HG03045 (cell line): ENCODE data around the gene PRIMPOL.
"Not testable (repeated sequence)": the region's sequence is repeated elsewhere in the genome, so short reads cannot be mapped to it uniquely, and the experiment has no call there.

Experiments used
- ATAC-seq: cut with Tn5 transposase; IDR thresholded peaks from one replicate; pipeline ENCODE4 v1.9.1; 2021; ENCODE audit warnings: mild to moderate bottlenecking, moderate library complexity; ENCODE audit not compliant: unreplicated experiment

The PRIMPOL gene

DNA sequence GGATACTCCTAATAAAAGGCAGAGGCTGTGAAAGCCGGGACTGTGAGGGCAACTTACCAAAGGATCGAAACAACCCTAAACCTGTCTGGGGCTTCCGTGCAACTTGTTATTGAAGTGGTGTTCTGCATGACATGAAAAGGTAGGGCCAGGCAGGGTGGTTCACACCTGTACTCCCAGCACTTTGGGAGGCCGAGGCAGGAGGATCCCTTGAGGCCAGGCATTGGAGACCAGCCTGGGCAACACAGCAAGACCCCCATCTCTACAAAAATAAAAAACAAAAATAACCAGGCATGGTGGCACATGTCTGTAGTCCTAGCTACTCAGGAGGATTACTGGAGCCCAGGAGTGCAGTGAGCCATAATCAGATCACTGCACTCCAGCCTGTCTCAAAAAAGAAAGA, 12.6 kb upstream of the PRIMPOL start:
- no peak for ATAC-seq

DNA sequence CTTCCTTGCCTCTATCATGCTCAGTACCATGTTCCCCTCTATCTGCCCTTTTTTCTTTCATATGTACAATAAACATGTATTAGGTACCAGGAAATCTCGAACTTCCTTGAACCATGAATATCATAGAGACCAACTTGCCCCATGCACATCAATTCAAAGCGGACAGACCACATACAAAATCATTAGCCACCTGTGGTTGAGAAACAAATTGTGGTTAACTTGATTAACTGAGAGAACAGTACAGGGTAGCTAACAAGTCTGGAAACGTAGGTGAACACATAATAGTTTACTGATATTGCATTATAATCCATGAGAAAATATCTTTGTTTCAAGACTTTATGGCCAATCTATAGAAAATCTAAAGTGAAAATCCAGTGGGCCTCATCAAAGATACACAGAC, 8.5 kb upstream of the PRIMPOL start:
- peak; percentile 65 for ATAC-seq

DNA sequence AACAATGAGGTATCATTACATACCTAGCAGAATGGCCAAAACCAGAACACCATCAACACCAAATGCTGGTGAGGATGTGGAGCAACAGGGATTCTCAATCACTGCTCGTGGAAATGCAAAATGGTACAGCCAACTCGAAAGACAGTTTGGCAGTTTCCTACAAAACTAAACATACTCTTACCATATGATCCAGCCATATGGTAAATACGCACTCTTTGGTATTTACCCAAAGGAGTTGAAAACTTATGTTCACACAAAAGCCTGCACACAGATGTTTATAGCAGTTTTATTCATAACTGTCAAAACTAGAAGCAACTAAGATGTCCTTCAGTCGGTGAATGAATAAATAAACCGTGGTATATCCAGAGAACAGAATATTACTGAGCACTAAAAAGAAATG, 8.1 kb upstream of the PRIMPOL start:
- ATAC-seq, result no peak

DNA sequence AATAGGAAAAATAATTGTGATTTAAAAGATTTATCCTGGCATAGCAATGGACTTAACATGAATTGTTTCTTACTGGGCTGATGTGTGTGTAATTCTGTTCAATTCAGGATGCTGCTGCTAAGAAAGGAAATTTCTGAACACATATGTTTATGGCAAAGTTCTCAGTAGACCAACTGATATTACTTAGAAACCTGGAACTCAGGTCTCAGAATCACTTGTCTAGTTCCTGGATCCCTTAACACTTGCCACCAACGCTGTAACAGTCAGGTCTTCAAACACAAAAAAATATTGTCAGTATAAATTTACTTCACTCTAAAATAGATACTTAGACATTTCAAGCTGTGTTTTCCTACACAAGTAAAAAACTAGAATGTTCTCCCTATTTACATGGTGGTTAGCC, 5.8 kb upstream of the PRIMPOL start:
- no peak for ATAC-seq

DNA sequence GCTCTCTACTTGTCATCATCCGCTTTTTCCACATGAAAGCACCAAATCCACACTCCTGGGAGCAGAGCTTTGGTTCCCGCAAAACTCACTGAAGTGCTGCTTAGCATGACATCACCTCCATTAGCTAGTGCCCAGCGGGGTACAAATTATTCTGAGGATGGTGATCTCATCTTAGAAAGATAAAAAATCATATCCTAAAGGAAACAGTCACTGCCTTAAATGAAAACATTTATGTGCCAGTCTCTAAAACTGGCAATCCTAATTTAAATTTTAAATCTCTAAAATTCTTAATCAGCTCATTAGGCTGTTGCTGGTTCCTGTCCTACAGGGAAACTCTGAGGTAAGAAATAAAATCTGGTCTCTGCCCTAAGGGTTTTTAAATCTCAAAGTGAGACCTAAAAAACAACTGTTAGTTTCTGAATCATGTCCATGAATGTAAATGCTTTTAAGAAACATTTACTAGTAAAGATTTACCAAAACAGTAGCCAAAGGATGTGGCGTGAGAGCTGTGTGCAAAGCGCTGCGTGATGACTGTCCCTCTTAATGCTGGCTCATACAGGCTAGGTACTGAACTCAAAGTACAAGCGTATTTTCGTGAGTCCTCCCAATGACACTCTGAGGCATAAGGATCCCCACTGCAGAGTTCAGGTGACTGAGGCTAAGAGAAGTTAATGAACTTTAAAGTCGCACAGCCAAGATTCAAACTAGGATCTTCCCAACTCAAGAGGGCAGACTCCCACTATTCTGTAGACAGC, 4.8 kb upstream of the PRIMPOL start:
- ATAC-seq, result no peak

DNA sequence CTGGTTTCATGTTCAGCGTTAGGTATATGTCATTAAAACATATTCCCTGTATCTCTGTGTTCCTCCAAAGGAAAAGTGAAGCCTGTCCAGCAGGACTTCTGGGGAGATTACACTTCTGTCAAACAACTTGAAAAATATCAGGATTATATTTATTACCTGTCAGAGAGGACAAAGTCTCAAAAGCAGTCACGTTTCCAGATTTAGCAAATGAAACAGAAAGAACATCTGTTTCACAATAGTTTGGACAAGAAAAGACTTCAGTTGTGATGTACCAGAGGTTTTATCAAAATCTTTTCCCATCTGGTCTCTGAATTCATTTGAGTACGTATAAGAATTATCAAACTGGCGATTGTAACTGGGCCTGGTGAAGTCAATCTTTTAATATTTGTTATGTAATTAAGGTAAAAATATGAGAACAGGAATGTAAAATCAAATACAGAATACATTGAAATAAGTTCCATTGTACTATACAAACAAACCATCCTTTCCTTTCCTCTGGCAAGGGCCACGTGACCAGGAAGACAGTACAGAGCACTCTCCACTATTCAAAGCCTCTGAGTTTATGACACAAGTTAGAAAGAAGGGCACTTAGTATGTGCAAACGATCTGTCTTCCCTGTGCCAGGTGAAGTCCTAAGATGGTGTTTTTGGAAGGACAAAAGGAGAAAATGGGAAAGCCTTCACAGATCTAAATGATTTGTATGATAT, 3.5 kb upstream of the PRIMPOL start:
- no peak for ATAC-seq

DNA sequence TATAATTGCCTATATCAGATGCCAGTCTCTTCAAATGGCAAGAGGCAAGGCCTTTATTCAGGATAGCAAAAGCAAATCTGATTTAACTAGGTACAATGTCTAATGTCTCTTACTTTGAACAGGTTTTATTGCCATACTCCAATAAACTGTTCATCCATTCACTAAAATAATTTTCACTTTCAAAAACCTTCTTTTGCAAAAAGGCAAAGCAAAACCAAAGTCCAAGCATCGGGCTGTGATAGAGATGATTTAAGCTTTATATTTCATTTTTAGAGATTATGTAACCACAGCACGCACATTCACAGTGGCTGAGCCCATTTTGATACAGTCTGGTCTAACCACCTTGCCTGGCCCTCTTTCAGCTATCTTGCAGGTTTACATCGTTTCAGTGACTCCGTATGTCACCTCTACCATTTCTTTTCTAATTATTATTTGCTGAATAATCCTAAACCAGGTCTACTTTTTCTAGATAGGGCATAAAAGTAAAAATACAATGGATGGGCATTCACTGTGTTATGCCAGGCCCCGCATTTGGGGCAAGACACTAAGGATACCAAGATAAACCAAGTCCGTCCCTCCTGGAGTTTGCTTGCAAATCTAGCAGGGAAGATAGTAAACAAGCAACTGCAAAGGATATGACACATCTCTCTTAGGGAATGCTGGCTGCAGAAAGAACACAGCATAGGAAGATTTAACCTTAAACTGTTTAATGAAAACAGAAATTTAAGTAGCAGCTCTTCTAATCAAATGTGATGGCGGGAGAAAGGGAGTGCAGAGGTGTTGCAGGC, 2.1 kb upstream of the PRIMPOL start:
- ATAC-seq, result no peak

DNA sequence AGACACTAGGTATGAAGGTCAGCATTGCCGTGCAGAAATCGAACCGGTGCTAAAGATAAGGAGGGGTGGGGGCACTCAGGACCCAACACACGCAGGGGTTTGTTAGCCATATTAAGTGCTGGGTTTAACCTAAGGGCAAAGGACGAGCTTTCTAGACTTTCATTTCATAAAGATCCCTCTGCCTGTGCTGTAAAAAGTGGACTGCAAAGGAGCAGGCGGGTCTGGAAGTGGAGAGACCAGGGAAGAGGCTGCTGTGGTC, 1.6 kb upstream of the PRIMPOL start:
- ATAC-seq, result no peak

DNA sequence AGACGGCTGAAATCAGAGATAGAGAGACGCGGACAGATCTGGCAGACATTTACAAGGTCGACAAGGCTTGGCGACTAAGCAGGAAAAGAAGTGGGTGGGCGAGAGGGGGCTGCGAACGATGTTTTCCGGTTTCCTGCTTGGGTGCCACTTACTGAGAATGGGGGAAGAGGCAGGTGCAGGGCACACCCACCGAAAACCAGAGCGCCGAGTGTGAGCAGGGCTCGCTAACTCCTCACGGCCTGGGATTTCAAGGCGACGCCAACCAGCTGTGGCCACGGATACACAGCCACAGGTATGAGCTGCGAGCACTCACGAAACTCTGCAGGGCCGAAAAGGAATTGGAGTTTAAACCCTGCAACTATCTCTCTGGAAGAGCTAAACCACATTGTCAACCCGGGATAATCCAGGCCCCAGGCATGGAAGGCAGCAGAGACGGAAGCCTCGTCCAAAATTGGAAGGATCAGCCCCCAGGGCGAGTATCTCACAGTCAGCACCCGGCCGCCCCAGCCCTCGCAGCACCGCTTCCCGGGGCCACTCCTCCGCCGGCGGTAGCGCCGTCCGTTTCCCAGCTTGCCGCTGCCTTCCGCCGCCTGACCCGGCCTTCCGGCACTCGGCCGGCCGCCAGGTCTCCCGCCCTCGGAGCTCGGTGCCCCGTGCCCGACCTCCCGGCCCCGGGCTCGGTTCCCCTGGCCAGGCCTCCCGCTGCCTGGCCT, 1.1 kb upstream of the PRIMPOL start:
- peak; percentile 31 for ATAC-seq

DNA sequence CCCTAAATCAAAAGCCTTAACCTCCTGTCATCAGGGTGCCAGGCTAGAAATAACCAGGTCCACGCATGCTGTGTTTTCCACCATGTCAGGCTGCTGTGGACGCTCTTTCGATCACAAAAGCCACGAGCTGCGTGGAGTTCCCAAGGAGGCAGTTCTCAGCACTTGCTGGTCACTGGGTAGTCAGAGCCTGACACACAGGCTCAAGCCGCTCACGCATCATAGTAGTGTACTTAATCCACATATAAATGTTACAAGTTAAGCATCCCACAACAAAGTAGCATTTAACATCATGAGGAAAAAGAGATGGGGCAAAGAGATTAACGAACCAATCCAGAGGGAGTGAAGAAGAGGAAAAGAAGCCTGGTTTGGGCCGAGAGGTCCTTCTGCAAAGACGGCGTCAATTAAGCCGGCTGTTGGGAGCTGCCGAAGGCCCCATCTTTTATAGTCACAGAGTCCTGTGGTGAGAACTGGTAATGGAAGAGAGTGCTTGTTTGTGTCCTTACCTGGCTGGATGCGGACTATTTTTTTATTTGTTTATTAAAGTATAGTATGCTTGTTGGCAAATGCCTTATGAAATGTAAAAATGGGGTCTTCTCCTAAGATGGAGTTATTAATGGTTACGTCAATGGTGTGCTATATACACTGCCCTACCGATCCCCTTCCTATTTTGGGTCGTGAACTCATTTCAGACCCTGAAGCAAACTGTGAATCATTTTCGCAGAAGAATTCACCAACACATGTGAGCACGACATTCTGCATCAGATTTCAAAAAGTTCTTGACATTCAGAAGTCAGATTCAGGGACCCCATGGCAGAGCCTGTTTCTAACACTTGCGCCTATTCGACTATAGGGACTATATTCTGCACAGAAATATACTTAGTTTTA, 675 bp downstream of the PRIMPOL start:
- ATAC-seq, result peak; percentile 9

DNA sequence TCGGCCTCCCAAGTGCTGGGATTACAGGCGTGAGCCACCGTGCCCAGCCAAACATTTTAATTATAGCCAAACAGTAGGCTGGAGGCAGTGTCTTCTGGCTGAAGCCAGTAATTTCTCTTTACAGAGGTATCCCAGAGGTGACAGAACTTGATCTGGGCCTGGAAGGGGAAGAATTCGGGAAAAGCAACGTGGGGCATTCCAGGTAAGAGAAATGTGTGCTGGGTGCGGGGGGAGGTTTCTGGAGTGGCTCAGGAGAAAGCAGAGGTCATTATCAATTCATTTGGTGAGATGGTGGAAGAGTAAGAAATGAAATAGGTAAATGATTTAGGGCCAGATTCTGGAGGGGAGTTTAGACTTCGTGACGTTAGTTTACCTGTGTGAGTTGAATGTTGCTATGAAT, 2.4 kb downstream of the PRIMPOL start:
- no peak for ATAC-seq

DNA sequence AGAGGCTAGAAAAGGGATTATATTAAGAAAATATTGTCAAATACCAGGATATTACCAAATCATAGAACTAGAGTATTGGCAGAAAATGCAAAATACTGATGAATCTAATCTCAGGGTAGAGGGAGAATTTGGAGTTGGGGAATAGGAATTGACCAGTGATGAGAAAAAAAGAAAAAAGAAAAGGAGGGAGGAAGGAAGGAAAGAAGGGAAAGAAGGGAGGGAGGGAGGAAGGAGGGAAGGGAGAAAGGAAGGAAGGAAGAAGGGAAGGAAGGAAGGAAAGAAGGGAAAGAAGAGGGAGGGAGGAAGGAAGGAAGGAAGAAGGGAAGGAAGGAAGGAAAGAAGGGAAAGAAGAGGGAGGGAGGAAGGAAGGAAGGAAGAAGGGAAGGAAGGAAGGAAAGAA, 3.1 kb downstream of the PRIMPOL start:
- not testable (repeated sequence) for ATAC-seq

DNA sequence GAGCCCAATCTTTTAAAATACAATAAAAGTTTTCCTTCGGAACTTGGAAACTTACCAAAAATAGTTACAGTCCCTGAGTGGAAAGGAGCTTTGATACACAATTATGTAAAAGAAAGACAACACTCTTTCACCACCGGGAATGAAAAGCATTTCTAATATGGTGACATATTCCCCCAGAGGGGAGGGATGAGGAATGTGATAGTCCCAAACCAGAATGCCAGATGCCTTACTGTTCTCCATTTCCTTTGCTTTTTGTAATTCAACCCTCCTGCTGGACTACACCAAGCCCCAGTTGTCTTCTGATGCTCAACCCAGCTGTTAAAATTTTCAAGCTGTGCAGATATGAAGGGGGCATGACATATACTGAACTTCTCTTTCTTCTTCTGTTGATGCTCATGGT, 4.1 kb downstream of the PRIMPOL start:
- ATAC-seq, result no peak

DNA sequence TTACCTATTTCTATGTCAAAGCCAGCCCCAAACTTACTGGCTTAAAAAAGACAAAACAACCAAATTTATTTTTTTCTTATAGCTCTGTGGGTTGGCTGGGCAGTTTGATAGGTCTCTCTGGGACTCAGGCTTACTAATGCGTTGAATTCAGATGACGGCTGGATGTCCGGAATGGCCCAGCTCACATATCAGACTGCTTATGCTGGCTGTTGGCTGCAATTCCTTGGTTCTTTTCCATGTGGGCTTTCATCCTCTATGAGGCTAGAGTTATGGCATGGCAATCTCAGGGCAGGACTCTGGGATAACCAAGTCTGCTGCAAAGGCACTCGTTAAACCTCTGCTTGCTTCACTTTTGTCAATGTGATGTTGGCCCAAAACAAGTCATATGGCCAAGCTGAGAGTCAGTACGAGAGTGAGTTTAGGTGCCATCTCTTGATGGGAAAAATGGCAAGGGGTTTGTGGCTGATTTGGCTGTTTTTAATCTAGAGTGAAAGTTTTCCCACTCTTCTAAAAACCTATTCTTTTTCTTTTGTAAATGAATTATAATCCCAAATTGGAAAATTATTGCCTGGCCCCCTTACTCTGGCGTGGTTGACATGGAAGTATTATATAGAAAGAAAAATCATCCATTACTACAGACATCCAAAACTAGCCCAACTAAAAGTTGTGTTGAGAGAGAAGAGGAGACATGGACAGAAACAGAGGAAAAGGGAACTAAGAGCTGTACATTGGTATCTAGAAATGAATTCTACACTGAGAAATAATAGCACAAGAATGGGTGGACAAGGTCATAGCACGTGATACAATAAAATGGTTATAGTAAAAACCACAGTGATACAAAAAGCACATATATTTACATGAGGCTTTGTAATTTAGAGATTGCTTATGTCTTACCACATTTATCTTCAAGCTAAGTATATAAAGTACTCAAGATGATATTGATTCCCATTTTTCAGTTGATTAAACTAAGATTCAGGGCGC, 6.6 kb downstream of the PRIMPOL start:
- no peak for ATAC-seq

DNA sequence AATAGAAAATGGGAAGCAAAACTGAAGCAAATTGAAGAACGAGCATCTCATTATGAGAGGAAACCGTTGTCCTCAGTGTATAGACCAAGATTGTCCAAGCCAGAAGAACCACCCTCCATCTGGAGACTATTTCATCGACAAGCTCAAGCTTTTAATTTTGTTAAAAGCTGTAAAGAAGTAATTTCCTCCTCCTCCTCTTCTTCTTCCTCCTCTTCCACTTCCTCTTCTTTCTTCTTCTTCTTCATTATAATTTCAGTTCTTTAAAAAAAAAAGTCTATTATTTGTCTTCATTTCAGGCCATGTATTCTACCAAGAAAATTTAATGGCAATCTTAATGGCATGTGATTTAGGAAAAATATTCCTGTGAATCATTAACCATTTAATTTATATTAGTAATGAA, 7.6 kb downstream of the PRIMPOL start:
- ATAC-seq, result no peak

DNA sequence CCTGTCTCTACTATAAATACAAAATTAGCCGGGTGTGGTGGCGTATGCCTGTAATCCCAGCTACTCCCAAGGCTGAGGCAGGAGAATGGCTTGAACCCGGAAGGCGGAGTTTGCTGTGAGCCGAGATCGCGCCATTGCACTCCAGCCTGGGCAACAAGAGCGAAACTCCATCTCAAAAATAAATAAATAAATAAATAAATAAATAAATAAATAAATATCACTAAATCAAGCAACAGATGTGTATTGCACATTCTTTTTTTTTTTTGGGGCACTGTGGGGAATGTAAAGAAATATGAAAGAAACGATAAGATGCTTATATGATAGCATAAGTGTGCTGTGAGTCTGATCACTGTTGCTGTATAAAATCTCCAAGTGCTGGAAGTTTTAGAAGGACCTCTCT, 8.3 kb downstream of the PRIMPOL start:
- not testable (repeated sequence) for ATAC-seq

DNA sequence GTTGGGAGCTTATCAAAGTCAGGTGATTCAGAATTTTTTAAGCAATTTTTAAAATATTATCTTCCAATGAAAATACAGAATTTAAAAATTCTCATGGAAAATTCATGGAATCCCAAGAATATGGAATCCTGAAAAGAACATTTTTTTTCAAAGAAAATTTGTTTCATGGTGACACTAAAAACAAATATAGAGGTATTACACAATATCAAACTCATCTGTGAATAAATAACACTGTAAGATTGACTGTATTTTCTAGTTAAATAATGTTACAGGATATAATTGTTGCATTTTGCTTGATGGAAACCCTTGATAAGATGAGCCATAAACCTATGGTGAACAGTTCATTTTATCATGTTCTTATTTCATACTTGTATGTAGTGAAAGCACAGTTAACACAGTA, 11.4 kb downstream of the PRIMPOL start:
- no peak for ATAC-seq

DNA sequence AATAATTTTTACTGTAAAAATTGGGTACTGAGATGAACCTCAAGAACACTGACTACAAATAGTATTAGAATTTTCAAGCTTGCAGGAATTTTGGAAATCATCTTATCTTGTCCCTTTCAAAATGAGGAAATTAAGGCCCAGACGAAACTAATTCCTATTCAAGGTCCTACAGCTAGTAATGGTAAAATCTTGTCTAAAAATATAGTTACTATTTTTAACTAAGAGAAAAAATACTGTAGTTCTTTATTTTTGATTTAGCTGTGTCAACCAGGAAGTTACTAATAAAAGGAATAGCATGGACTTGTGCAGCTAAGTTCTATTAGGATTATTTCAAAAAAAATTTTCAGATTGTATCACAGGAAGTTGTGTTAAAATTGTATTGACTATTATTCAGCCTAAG, 12.7 kb downstream of the PRIMPOL start:
- no peak for ATAC-seq

DNA sequence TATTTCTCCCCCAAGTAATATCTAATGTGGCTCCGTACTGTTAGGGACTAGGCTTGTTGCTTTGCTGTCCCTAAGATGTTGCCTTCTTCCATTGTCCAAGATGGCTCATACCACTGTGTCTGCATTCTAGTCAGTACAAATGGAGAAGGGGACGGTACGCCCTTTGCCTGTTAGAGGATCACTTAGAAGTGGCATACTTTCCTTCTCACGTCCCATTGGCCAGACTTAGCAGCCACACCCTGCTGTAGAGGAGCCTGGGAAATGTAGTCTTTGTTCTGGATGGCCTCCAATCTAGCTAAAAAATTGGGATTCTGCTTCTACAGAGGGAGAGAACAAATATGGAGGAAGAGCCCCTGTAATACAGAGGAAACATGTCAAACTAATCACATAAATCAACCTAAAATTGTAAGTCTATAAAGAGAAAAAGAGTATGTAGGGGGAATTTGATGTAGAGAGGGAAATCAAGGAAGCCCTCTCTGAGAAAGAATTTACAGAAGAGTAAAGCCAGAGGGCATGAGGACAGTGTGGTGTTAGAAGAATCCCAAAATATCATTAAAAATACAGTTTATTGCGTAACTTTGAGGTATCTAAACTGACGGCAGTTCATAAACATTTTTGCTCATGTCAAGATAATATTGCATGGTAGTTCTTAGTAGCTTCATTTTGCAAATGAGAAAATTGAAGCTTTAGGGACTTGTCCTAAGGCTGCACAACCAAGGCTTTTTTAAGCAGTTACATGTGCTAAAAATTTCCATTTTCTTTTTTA, 15.1 kb downstream of the PRIMPOL start:
- no peak for ATAC-seq
